ENCODE measurements around the gene EEF1A2.

- TF ChIP-seq POLR2A (IDR thresholded peaks at IDR 0.05; ENCODE audit: low read depth, low read length) (no peak), POU2F2 (IDR thresholded peaks at IDR 0.05; ENCODE audit: low read depth, low read length) (no peak), TAF1 (IDR thresholded peaks at IDR 0.05; ENCODE audit: low read depth, low read length) (no peak)
These were observed 48.3 kb upstream of the EEF1A2 start for GRCh38 chr20:63546956-63547724.

Measured in GM12891 (cell line).